ENCODE data around the gene PCSK6.
"Not testable (repeated sequence)": the region's sequence is repeated elsewhere in the genome, so short reads cannot be mapped to it uniquely, and the experiment has no call there.

Gene PCSK6

DNA sequence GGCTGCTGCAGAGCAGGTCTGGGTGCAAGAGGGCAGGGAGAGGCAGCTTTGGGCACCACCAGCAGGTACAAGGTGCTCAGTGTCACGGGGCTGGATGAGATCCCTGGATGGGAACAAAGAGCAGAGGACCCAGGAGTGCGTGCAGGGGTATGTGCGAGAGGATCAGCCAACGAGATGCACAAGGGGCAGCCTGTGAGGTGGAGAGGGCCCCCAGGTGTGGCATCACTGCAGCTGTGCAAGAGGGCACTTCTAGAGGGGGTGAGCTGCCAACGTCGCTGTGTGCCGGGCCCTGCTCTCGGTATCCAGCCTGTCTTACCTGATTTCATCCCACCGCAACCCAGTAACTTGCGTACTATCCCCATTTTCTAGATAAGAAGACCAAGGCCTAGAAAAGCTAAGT is 127.1 kb downstream of the PCSK6 start:
- H3K36me3 ChIP-seq (ENCODE audit: control insufficient read depth in 2 of 2, insufficient read depth in 2 of 2, low read length in 2 of 2) = peaks cover 8 to 9% of the 10 kb centered on the region in 2 donors
- no peaks in the 10 kb centered on the region for H3K4me1 ChIP-seq (ENCODE audit: control insufficient read depth in 2 of 2, insufficient read depth in 2 of 2, low read length in 2 of 2)
- no peak overlapping the region for H3K9ac ChIP-seq (ENCODE audit: low read depth in 1 of 2, low read length in 2 of 2)
- H3K27ac ChIP-seq (ENCODE audit: low read depth in 2 of 2, low read length in 2 of 2) = no peak overlapping the region
- H3K4me3 ChIP-seq (ENCODE audit: low read length in 2 of 2) = no peak overlapping the region
- H3K27me3 ChIP-seq (ENCODE audit: control insufficient read depth in 2 of 2, insufficient read depth in 2 of 2, low read length in 2 of 2) = no peaks in the 10 kb centered on the region
- H3K9me3 ChIP-seq (ENCODE audit: control insufficient read depth in 2 of 2, low read length in 2 of 2) = no peaks in the 10 kb centered on the region

DNA sequence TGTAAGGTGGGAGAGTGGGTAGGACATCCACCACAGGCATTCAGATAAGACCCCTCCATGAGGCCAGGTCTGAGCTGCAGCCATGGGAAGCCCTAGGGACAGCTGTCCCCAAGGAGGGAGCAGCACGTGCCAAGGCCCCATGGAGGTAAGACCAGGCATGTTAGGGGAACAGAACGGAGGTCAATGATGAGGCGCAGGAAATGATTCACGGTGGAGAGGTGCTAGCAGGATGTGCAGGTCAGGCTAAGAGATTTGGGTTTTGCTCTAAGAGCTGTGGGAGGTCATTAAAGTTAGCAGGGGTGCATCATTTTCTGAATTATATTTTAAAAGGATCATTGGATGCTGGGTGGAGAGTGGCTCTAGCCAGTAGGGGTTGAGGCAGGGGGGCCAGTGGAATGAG is 128.1 kb downstream of the PCSK6 start:
- Histone ChIP-seq H3K9ac (ENCODE audit: low read depth in 1 of 2, low read length in 2 of 2) (no peak overlapping the region), H3K4me1 (ENCODE audit: control insufficient read depth in 2 of 2, insufficient read depth in 2 of 2, low read length in 2 of 2) (no peaks in the 10 kb centered on the region), H3K9me3 (ENCODE audit: control insufficient read depth in 2 of 2, low read length in 2 of 2) (no peaks in the 10 kb centered on the region), H3K27ac (ENCODE audit: low read depth in 2 of 2, low read length in 2 of 2) (no peak overlapping the region), H3K36me3 (ENCODE audit: control insufficient read depth in 2 of 2, insufficient read depth in 2 of 2, low read length in 2 of 2) (peaks cover 8 to 9% of the 10 kb centered on the region in 2 donors), H3K27me3 (ENCODE audit: control insufficient read depth in 2 of 2, insufficient read depth in 2 of 2, low read length in 2 of 2) (no peaks in the 10 kb centered on the region), H3K4me3 (ENCODE audit: low read length in 2 of 2) (no peak overlapping the region)

- H3K36me3 ChIP-seq (ENCODE audit: control insufficient read depth in 2 of 2, insufficient read depth in 2 of 2, low read length in 2 of 2) = peaks cover 8 to 9% of the 10 kb centered on the region in 2 donors
- H3K4me3 ChIP-seq (ENCODE audit: low read length in 2 of 2) = no peak overlapping the region
- no peaks in the 10 kb centered on the region for H3K27me3 ChIP-seq (ENCODE audit: control insufficient read depth in 2 of 2, insufficient read depth in 2 of 2, low read length in 2 of 2)
- no peak overlapping the region for H3K27ac ChIP-seq (ENCODE audit: low read depth in 2 of 2, low read length in 2 of 2)
- no peaks in the 10 kb centered on the region for H3K9me3 ChIP-seq (ENCODE audit: control insufficient read depth in 2 of 2, low read length in 2 of 2)
- no peaks in the 10 kb centered on the region for H3K4me1 ChIP-seq (ENCODE audit: control insufficient read depth in 2 of 2, insufficient read depth in 2 of 2, low read length in 2 of 2)
- H3K9ac ChIP-seq (ENCODE audit: low read depth in 1 of 2, low read length in 2 of 2) = no peak overlapping the region
Measured at GRCh38 chr15:101359365-101359947, 130.1 kb downstream of the PCSK6 start.

GRCh38 chr15:101358895-101359294 is 130.6 kb downstream of the PCSK6 start:
- H3K4me3 ChIP-seq (ENCODE audit: low read length in 2 of 2) = no peak overlapping the region

DNA sequence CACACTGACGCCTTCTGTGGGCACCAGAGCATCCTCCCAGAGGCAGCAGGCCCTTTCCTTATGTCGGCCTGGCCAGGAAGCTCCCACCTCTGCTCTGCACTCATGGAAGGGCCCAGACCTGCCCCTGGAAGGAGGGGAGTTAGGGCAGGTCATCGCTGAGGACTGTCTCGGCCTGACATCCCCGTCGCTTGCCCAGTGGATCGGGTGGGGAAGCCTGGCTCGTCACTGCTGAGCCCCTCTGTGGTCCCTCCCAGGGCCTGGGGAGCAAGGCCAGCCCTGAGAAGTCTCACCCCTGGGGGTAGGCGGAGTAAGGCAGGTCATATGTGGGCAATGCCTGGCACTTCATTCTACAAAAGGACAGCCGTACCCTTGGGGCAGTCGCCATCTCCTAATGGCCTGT is 131.6 kb downstream of the PCSK6 start:
- no peak overlapping the region for H3K27ac ChIP-seq (ENCODE audit: low read depth in 2 of 2, low read length in 2 of 2)
- H3K4me3 ChIP-seq (ENCODE audit: low read length in 2 of 2) = no peak overlapping the region
- H3K27me3 ChIP-seq (ENCODE audit: control insufficient read depth in 2 of 2, insufficient read depth in 2 of 2, low read length in 2 of 2) = no peaks in the 10 kb centered on the region
- H3K4me1 ChIP-seq (ENCODE audit: control insufficient read depth in 2 of 2, insufficient read depth in 2 of 2, low read length in 2 of 2) = no peaks in the 10 kb centered on the region
- H3K9ac ChIP-seq (ENCODE audit: low read depth in 1 of 2, low read length in 2 of 2) = no peak overlapping the region
- H3K36me3 ChIP-seq (ENCODE audit: control insufficient read depth in 2 of 2, insufficient read depth in 2 of 2, low read length in 2 of 2) = peaks cover 5 to 7% of the 10 kb centered on the region in 2 donors
- no peaks in the 10 kb centered on the region for H3K9me3 ChIP-seq (ENCODE audit: control insufficient read depth in 2 of 2, low read length in 2 of 2)

More at GRCh38 chr15:101358895-101359294, 130.6 kb downstream of the PCSK6 start:
- Histone ChIP-seq H3K27me3 (ENCODE audit: control insufficient read depth in 2 of 2, insufficient read depth in 2 of 2, low read length in 2 of 2) (no peaks in the 10 kb centered on the region), H3K9me3 (ENCODE audit: control insufficient read depth in 2 of 2, low read length in 2 of 2) (no peaks in the 10 kb centered on the region), H3K4me1 (ENCODE audit: control insufficient read depth in 2 of 2, insufficient read depth in 2 of 2, low read length in 2 of 2) (no peaks in the 10 kb centered on the region), H3K27ac (ENCODE audit: low read depth in 2 of 2, low read length in 2 of 2) (no peak overlapping the region), H3K36me3 (ENCODE audit: control insufficient read depth in 2 of 2, insufficient read depth in 2 of 2, low read length in 2 of 2) (peaks cover 7 to 8% of the 10 kb centered on the region in 2 donors), H3K9ac (ENCODE audit: low read depth in 1 of 2, low read length in 2 of 2) (no peak overlapping the region)

- Histone ChIP-seq H3K9me3 (ENCODE audit: control insufficient read depth in 2 of 2, low read length in 2 of 2) (no peaks in the 10 kb centered on the region), H3K36me3 (ENCODE audit: control insufficient read depth in 2 of 2, insufficient read depth in 2 of 2, low read length in 2 of 2) (peaks cover 4 to 7% of the 10 kb centered on the region in 2 donors), H3K9ac (ENCODE audit: low read depth in 1 of 2, low read length in 2 of 2) (no peak overlapping the region), H3K27ac (ENCODE audit: low read depth in 2 of 2, low read length in 2 of 2) (no peak overlapping the region), H3K4me3 (ENCODE audit: low read length in 2 of 2) (no peak overlapping the region), H3K4me1 (ENCODE audit: control insufficient read depth in 2 of 2, insufficient read depth in 2 of 2, low read length in 2 of 2) (no peaks in the 10 kb centered on the region), H3K27me3 (ENCODE audit: control insufficient read depth in 2 of 2, insufficient read depth in 2 of 2, low read length in 2 of 2) (no peaks in the 10 kb centered on the region)
Measured at GRCh38 chr15:101357333-101357732, 132.2 kb downstream of the PCSK6 start.

DNA sequence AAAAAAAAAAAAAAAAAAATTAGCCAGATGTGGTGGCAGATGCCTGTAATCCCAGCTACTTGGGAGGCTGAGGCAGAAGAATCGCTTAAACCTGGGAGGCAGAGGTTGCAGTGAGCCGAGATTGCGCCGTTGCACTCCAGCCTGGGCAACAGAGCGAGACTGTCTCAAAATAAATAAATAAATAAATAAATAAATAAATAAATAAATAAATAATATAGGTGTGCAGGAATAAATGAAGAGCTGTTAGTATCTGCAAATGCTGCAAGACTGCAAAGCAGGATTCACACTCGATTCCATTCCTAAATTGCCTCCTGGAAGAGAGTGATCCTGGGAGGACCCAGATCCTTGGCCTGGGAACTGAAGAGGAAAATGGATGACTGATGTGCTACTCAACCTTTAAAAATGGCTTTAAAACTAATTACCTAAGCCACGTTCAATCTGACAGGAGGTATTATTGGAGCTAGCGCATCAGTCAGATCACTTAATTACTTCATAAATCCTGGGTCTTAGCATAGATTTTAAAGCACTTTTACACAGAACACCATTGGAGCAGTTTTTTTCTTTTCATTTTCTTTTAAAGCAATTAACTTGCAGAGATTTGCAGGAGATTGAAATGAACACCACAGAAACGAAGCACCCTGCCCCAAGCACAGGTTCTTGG is 132.9 kb downstream of the PCSK6 start:
- not testable (repeated sequence) for H3K9ac ChIP-seq (ENCODE audit: low read depth in 1 of 2, low read length in 2 of 2); H3K4me3 ChIP-seq (ENCODE audit: low read length in 2 of 2); H3K36me3 ChIP-seq (ENCODE audit: control insufficient read depth in 2 of 2, insufficient read depth in 2 of 2, low read length in 2 of 2); H3K9me3 ChIP-seq (ENCODE audit: control insufficient read depth in 2 of 2, low read length in 2 of 2); H3K27me3 ChIP-seq (ENCODE audit: control insufficient read depth in 2 of 2, insufficient read depth in 2 of 2, low read length in 2 of 2); H3K27ac ChIP-seq (ENCODE audit: low read depth in 2 of 2, low read length in 2 of 2); H3K4me1 ChIP-seq (ENCODE audit: control insufficient read depth in 2 of 2, insufficient read depth in 2 of 2, low read length in 2 of 2)

DNA sequence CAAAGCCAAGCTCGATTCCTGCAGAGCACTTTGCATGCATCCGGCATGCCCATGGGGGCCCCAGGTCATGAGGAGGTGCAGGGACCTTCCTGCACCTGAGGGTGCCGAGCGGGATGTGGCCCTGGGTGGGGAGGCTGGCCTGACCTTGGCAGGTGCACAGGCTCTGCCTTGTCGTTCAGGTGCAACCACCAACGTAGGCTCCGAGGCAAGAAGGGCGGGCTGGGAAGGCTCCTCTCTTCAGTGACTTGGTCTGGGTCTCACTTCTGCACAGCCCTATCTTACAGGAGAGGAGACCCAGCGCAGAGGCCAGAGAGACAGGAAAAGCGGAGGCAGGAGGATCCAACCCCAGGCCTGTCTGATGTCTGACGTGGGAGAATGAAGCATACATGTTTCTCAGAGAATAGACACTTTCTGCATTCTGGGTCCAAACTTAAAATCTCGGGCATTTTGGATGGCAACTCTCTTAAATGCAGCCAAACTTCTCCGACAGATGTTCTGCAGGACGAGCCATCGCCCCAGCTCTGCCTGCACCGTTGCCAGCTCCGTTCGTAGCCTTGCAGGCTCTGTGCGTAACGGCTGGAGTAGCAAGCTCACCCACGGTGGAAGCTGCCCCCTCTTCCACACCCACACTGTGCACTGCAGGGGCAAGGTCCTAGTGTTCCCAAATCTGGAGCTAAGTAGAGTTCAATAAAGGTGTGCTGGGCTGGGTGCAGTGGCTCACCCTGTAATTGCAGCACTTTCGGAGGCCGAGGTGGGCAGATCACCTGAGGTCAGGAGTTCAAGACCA is 133.6 kb downstream of the PCSK6 start:
- Histone ChIP-seq H3K4me1 (ENCODE audit: control insufficient read depth in 2 of 2, insufficient read depth in 2 of 2, low read length in 2 of 2) (no peaks in the 10 kb centered on the region), H3K9ac (ENCODE audit: low read depth in 1 of 2, low read length in 2 of 2) (no peak overlapping the region), H3K4me3 (ENCODE audit: low read length in 2 of 2) (no peak overlapping the region), H3K36me3 (ENCODE audit: control insufficient read depth in 2 of 2, insufficient read depth in 2 of 2, low read length in 2 of 2) (peaks cover 4% of the 10 kb centered on the region in 2 donors), H3K27ac (ENCODE audit: low read depth in 2 of 2, low read length in 2 of 2) (no peak overlapping the region), H3K27me3 (ENCODE audit: control insufficient read depth in 2 of 2, insufficient read depth in 2 of 2, low read length in 2 of 2) (no peaks in the 10 kb centered on the region), H3K9me3 (ENCODE audit: control insufficient read depth in 2 of 2, low read length in 2 of 2) (no peaks in the 10 kb centered on the region)

DNA sequence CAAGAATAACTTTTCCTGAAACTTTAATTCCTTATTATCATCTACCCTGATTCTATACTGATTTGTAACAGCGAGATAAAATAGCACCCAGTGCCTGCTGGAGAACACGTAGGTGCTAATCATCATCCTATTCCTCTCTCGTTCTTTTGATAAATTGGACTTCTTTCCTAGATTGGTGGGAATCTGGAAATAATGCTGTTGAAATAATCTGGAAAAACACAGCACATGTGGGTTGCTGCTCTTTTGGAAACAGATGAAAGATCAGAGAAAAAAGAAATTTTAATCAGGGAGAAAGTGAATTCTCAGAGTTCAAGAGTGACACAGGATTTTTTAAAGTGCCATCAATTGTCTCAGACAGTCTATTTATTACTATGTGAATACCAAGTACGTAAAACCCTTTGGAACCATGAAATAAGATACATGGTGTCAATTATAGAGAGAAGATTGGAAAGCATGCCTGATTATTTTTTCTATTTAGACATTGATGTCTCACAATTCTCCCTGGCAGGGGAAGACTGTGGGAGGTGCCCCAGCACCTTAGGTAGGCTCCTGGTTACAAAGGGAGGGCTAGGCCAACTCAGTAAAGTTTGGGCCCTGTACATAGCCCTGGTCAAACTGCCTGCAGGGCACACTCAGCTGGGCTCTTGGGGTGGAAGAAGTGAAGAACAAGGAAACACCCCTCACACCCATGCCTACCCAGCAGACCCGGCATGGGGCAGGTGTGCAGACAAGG is 134.4 kb downstream of the PCSK6 start:
- Histone ChIP-seq H3K9ac (ENCODE audit: low read depth in 1 of 2, low read length in 2 of 2) (no peak overlapping the region), H3K27ac (ENCODE audit: low read depth in 2 of 2, low read length in 2 of 2) (no peak overlapping the region)

DNA sequence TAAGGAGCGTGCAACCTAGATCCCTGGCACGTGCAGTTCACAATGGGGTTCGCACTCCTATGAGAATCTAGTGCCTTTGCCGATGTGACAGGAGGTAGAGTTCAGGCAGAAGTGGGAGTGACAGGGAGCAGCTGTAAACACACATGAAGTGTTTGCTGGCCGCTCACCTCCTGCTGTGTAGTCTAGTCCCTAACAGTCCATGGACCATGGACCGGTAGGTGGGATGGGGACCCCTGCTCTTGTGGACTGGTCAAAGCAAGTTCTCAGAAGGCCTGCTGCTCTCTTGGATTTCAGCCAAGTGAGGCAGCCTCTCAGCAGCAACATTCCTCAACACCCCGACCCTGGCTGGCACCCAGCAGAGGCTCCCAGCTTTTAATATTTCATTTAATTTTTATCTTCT is 136.3 kb downstream of the PCSK6 start:
- Histone ChIP-seq H3K9me3 (ENCODE audit: control insufficient read depth in 2 of 2, low read length in 2 of 2) (no peaks in the 10 kb centered on the region), H3K36me3 (ENCODE audit: control insufficient read depth in 2 of 2, insufficient read depth in 2 of 2, low read length in 2 of 2) (no peaks in the 10 kb centered on the region), H3K27ac (ENCODE audit: low read depth in 2 of 2, low read length in 2 of 2) (no peak overlapping the region), H3K4me3 (ENCODE audit: low read length in 2 of 2) (no peak overlapping the region), H3K9ac (ENCODE audit: low read depth in 1 of 2, low read length in 2 of 2) (no peak overlapping the region), H3K4me1 (ENCODE audit: control insufficient read depth in 2 of 2, insufficient read depth in 2 of 2, low read length in 2 of 2) (peaks cover 2 to 3% of the 10 kb centered on the region in 2 donors), H3K27me3 (ENCODE audit: control insufficient read depth in 2 of 2, insufficient read depth in 2 of 2, low read length in 2 of 2) (no peaks in the 10 kb centered on the region)

More for the DNA sequence above, 134.4 kb downstream of the PCSK6 start:
- Histone ChIP-seq H3K9me3 (ENCODE audit: control insufficient read depth in 2 of 2, low read length in 2 of 2) (no peaks in the 10 kb centered on the region), H3K27me3 (ENCODE audit: control insufficient read depth in 2 of 2, insufficient read depth in 2 of 2, low read length in 2 of 2) (no peaks in the 10 kb centered on the region), H3K4me3 (ENCODE audit: low read length in 2 of 2) (no peak overlapping the region), H3K4me1 (ENCODE audit: control insufficient read depth in 2 of 2, insufficient read depth in 2 of 2, low read length in 2 of 2) (no peaks in the 10 kb centered on the region), H3K36me3 (ENCODE audit: control insufficient read depth in 2 of 2, insufficient read depth in 2 of 2, low read length in 2 of 2) (peaks cover 4% of the 10 kb centered on the region in 2 donors)
